Gastrocnemius medialis (tissue), 4 donors: Measurements from ENCODE around the gene PAX5. TPM values are rescaled to one million over a fixed set of nuclear protein-coding genes. Genes with fewer than 3 reads are reported as not detected.
"Not testable (repeated sequence)": the region's sequence is repeated elsewhere in the genome, so short reads cannot be mapped to it uniquely, and the experiment has no call there.

Experiments
- ATAC-seq, 2 donors: fragments of 150-250 bp; one replicate each; pipeline ENCODE4 v1.9.1; 2016
- DNase-seq, 2 donors: peaks; one replicate each; pipeline ENCODE4 v3.0.0-alpha.2; 2019
- H3K27ac ChIP-seq, 4 donors: fragments of 200-600 bp; sonication (generic); 1 replicate in 1 of 4; 2 replicates in 3 of 4; pipeline ENCODE4 v1.5.1; 2016 to 2018; ENCODE audit warnings: mild to moderate bottlenecking in 2 of 4, moderate library complexity in 1 of 4
- H3K27me3 ChIP-seq, 3 donors: fragments of 200-600 bp; sonication (generic) in 2 of 3; 1 replicate in 1 of 3; 2 replicates in 2 of 3; pipeline versions ENCODE4 v1.5.1 to v1.6.0; 2016 to 2019; ENCODE audit warnings: mild to moderate bottlenecking in 1 of 3, moderate library complexity in 1 of 3
- H3K36me3 ChIP-seq, 2 donors: fragments of 200-600 bp; sonication (generic) in 1 of 2; one replicate each; pipeline ENCODE4 v1.5.1; 2017 to 2018
- H3K4me1 ChIP-seq, 2 donors: fragments of 200-600 bp; sonication (generic) in 1 of 2; one replicate each; pipeline ENCODE4 v1.5.1; 2016 to 2017; ENCODE audit warnings: mild to moderate bottlenecking in 2 of 2
- H3K4me3 ChIP-seq, 4 donors: fragments of 200-600 bp; sonication (generic) in 3 of 4; 1 replicate in 1 of 4; 2 replicates in 3 of 4; pipeline ENCODE4 v1.5.1; 2016 to 2019; ENCODE audit warnings: mild to moderate bottlenecking in 2 of 4
- H3K9me3 ChIP-seq, 3 donors: fragments of 200-600 bp; sonication (generic) in 2 of 3; 1 replicate in 1 of 3; 2 replicates in 2 of 3; pipeline ENCODE4 v1.5.1; 2016 to 2019
- POLR2A ChIP-seq, 2 donors: fragments of 450-650 bp; IDR thresholded peaks; one replicate each; pipeline ENCODE4 v1.6.1; 2017; ENCODE audit warnings: antibody characterized with exemption in 2 of 2, mild to moderate bottlenecking in 2 of 2, moderate library complexity in 2 of 2
- in situ Hi-C, 4 donors: fragments of 200-750 bp; cut with MboI; loops; one replicate each; pipeline versions ENCODE4 v1.15.0 to v1.8.0; 2017; ENCODE audit warnings: low sequenced_read_pairs in 4 of 4
- intact Hi-C: fragments of 100-400 bp; cut with DNase I; formaldehyde crosslinking; loops from one replicate; pipeline ENCODE4 v1.15.1; 2023; ENCODE audit warnings: low total_unique reads
- total RNA-seq, 4 donors: library from RNA; depleted of rRNA; stranded (reverse); fragments of >200 nt; gene quantifications; one replicate each; pipeline versions ENCODE4 v1.1.0 to v1.2.3, GENCODE V29; 2016
- TF ChIP-seq, protein P1 (sequence below), 5 experiments: fragments of 450-650 bp in 3 of 5; fragments of 200-600 bp in 2 of 5; sonication (generic) in 2 of 5; IDR thresholded peaks in 4 of 5; conservative IDR thresholded peaks in 1 of 5; 1 replicate in 4 of 5; 2 replicates in 1 of 5; pipeline ENCODE4 v1.5.1; 2016 to 2019; ENCODE audit warnings: antibody characterized with exemption in 5 of 5, mild to moderate bottlenecking in 3 of 5, moderate library complexity in 3 of 5

PAX5 gene
- total RNA-seq, result under 1 TPM in 1 of 4 donors, not detected in 3; 0.19 TPM

GRCh38 chr9:37033682-37034304 is at the start of gene PAX5:
Gene PAX5, minus strand, starts transcription at chr9:37034268. Its CDS starts 237 bp downstream, at chr9:37034031.
- no peak for ATAC-seq
- H3K4me1 ChIP-seq, result peaks cover 25 to 30% of the 10 kb centered on the region in 2 donors

GRCh38 chr9:37083654-37084053 is 49.6 kb upstream of the PAX5 start:
- in situ Hi-C loops, result loop anchor here in 1 of 4 donors (5.0 kb wide), 1 partner anchor 34 kb away; no protein-coding TSS in a partner anchor
- TF ChIP-seq POLR2A (IDR thresholded peaks at IDR 0.05), result no peak
- TF ChIP-seq, protein P1, sequence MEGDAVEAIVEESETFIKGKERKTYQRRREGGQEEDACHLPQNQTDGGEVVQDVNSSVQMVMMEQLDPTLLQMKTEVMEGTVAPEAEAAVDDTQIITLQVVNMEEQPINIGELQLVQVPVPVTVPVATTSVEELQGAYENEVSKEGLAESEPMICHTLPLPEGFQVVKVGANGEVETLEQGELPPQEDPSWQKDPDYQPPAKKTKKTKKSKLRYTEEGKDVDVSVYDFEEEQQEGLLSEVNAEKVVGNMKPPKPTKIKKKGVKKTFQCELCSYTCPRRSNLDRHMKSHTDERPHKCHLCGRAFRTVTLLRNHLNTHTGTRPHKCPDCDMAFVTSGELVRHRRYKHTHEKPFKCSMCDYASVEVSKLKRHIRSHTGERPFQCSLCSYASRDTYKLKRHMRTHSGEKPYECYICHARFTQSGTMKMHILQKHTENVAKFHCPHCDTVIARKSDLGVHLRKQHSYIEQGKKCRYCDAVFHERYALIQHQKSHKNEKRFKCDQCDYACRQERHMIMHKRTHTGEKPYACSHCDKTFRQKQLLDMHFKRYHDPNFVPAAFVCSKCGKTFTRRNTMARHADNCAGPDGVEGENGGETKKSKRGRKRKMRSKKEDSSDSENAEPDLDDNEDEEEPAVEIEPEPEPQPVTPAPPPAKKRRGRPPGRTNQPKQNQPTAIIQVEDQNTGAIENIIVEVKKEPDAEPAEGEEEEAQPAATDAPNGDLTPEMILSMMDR (IDR thresholded peaks at IDR 0.05 in 4 of 5, conservative IDR thresholded peaks at IDR 0.05 in 1 of 5), result no peak
- intact Hi-C loops, result loop anchor here (10.0 kb wide), 1 partner anchor 241 kb away; no protein-coding TSS in a partner anchor

More at GRCh38 chr9:37033682-37034304, at the start of gene PAX5:
- intact Hi-C loops (no loop called here), in situ Hi-C loops (no loop called here)
- H3K4me3 ChIP-seq, result peak within 1 kb of the TSS in 3 of 4 donors; percentile 14 to 34 (median 19)
- no peak within 1 kb of the TSS for H3K27ac ChIP-seq
- peaks cover 99 to 100% (median 99%) of the 10 kb centered on the region in 3 donors for H3K27me3 ChIP-seq
- no peak for DNase-seq
- TF ChIP-seq POLR2A (IDR thresholded peaks at IDR 0.05), result no peak
- TF ChIP-seq, protein P1 (IDR thresholded peaks at IDR 0.05 in 4 of 5, conservative IDR thresholded peaks at IDR 0.05 in 1 of 5), result no peak
- no peaks in the 10 kb centered on the region for H3K36me3 ChIP-seq
- no peaks in the 10 kb centered on the region for H3K9me3 ChIP-seq

DNA sequence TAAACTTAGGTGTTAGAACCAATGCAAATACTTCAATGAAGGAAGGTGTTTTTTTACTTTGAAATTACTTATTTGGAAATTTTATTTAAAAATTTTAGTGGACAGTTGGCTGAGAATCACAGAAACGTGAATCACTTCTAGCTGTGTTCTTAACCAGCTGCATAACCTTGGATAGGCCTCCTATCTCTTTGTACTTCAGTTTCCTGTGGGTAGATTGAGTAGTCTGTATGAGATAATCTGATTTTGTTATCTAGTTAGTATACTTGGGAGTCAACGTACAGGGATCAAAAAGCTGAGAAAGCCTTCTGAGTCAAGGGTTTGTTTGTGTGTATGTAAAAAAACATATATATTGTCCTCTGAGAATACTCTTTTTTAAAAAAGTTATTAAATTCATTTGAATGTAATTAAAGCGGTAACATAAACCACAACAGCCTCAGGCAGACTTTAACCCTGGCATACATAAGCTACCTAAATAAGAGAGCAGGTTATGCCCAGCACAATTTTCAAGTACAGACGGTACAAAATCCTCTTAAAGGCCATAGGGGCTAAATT is 48.2 kb upstream of the PAX5 start:
- in situ Hi-C loops, result loop anchor here in 1 of 4 donors (5.0 kb wide), 1 partner anchor 35 kb away; no protein-coding TSS in a partner anchor
- intact Hi-C loops, result loop anchor here (10.0 kb wide), 1 partner anchor 243 kb away; no protein-coding TSS in a partner anchor
- H3K36me3 ChIP-seq, result peaks cover 0 to 4% of the 10 kb centered on the region in 2 donors

More at GRCh38 chr9:37083654-37084053, 49.6 kb upstream of the PAX5 start:
- Histone ChIP-seq H3K9me3 (no peaks in the 10 kb centered on the region), H3K4me3 (no peak overlapping the region), H3K27ac (no peak overlapping the region), H3K4me1 (peaks cover 24 to 25% of the 10 kb centered on the region in 2 donors), H3K27me3 (no peaks in the 10 kb centered on the region), H3K36me3 (peaks cover 0 to 18% of the 10 kb centered on the region in 2 donors)
- DNase-seq, result no peak
- no peak for ATAC-seq

GRCh38 chr9:37081507-37081906 is 47.4 kb upstream of the PAX5 start:
- not testable (repeated sequence) for H3K9me3 ChIP-seq, ATAC-seq, H3K27me3 ChIP-seq, H3K4me3 ChIP-seq, H3K27ac ChIP-seq, H3K36me3 ChIP-seq, DNase-seq
- peaks cover 24 to 25% of the 10 kb centered on the region in 2 donors for H3K4me1 ChIP-seq
- in situ Hi-C loops (loop anchor here in 1 of 4 donors (5.0 kb wide), 1 partner anchor 36 kb away; no protein-coding TSS in a partner anchor), intact Hi-C loops (loop anchor here (10.0 kb wide), 1 partner anchor 243 kb away; no protein-coding TSS in a partner anchor)

More for the DNA sequence above, 48.2 kb upstream of the PAX5 start:
- no peaks in the 10 kb centered on the region for H3K9me3 ChIP-seq
- H3K4me1 ChIP-seq, result peaks cover 24 to 25% of the 10 kb centered on the region in 2 donors
- DNase-seq, result no peak
- ATAC-seq, result no peak
- no peaks in the 10 kb centered on the region for H3K27me3 ChIP-seq
- TF ChIP-seq POLR2A (IDR thresholded peaks at IDR 0.05), result no peak
- TF ChIP-seq, protein P1 (IDR thresholded peaks at IDR 0.05 in 4 of 5, conservative IDR thresholded peaks at IDR 0.05 in 1 of 5), result no peak
- H3K4me3 ChIP-seq, result no peak overlapping the region
- no peak overlapping the region for H3K27ac ChIP-seq

GRCh38 chr9:37080165-37080628 is 46.1 kb upstream of the PAX5 start:
- Histone ChIP-seq H3K27ac (peak overlapping the region; percentile 88 to 94 (median 92)), H3K4me3 (peak overlapping the region; percentile 79 to 100 (median 99)), H3K4me1 (peaks cover 24 to 25% of the 10 kb centered on the region in 2 donors)
- intact Hi-C loops (loop anchor here (10.0 kb wide), 1 partner anchor 245 kb away; no protein-coding TSS in a partner anchor), in situ Hi-C loops (loop anchor here in 1 of 4 donors (5.0 kb wide), 1 partner anchor 37 kb away; no protein-coding TSS in a partner anchor)
- DNase-seq, H3K36me3 ChIP-seq, H3K9me3 ChIP-seq, H3K27me3 ChIP-seq: not testable (repeated sequence)
- ATAC-seq, result peak; percentile 24 to 42
- peak in 1 of 2 donors; percentile 7 for TF ChIP-seq POLR2A (IDR thresholded peaks at IDR 0.05)
